ENCODE measurements around the gene KCMF1. TPM values are rescaled to one million over a fixed set of nuclear protein-coding genes. Genes with fewer than 3 reads are reported as not detected.

The KCMF1 gene
- total and polyA plus RNA-seq, 9 of the 15 experiments (the other 6 are each of a cell fraction or from before 2014, with no cell fraction given): 6.8 to 88.2 (median 46.5) TPM

DNA sequence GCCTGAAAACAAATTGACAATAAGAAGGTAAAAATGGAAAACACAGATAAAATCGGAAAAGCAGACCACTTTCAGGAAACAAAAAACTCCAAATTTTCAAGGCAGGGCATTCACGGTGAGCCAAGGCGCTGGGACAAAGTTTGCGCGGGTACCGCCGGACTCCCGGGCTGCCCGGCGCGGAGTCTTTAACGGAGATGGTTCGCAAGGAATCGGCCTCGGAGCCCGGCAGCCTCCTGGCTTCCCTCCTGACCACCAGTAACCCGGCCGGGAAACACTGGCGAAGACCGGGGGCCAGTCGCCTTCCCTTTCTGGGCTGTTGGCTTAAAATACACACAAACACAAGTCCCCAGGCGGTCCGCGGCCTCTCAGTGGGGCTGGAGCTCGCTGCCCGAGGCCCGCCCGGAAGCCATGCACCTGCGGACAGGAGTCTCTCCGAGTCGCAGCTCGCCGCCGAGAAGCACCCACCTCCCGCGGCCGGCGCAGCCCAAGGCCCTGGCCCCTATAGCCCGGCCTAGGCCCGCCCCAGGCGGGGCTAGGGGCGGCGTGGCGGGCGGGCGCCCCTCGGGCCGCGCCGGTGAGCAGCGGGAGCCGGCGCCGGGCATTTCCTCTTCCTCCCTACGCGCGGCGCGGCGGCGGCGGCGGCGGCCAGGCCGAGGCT lies 622 bp upstream of the KCMF1 start (continued):
- TF ChIP-seq ZNF347 (CRISPR knock-in tag; IDR thresholded peaks at IDR 0.05; ENCODE audit: low read depth): no peak
- peak in 1 of 2 experiments; percentile 76; a peak in 2 of 4 replicates for TF ChIP-seq NONO (IDR thresholded peaks at IDR 0.05; ENCODE audit: low read depth in 2 of 2, low read length in 1 of 2)
- no peak for TF ChIP-seq MYBL2 (IDR thresholded peaks at IDR 0.05; ENCODE audit: low read depth)
- TF ChIP-seq MYBL2 (CRISPR knock-in tag; IDR thresholded peaks at IDR 0.05; ENCODE audit: borderline replicate concordance): no peak
- TF ChIP-seq USF2 (CRISPR knock-in tag; IDR thresholded peaks at IDR 0.05): no peak
- no peak for TF ChIP-seq RCOR1 (IDR thresholded peaks at IDR 0.05; ENCODE audit: borderline replicate concordance in 1 of 2, low read depth in 2 of 2, low read length in 2 of 2)
- TF ChIP-seq, protein P1, sequence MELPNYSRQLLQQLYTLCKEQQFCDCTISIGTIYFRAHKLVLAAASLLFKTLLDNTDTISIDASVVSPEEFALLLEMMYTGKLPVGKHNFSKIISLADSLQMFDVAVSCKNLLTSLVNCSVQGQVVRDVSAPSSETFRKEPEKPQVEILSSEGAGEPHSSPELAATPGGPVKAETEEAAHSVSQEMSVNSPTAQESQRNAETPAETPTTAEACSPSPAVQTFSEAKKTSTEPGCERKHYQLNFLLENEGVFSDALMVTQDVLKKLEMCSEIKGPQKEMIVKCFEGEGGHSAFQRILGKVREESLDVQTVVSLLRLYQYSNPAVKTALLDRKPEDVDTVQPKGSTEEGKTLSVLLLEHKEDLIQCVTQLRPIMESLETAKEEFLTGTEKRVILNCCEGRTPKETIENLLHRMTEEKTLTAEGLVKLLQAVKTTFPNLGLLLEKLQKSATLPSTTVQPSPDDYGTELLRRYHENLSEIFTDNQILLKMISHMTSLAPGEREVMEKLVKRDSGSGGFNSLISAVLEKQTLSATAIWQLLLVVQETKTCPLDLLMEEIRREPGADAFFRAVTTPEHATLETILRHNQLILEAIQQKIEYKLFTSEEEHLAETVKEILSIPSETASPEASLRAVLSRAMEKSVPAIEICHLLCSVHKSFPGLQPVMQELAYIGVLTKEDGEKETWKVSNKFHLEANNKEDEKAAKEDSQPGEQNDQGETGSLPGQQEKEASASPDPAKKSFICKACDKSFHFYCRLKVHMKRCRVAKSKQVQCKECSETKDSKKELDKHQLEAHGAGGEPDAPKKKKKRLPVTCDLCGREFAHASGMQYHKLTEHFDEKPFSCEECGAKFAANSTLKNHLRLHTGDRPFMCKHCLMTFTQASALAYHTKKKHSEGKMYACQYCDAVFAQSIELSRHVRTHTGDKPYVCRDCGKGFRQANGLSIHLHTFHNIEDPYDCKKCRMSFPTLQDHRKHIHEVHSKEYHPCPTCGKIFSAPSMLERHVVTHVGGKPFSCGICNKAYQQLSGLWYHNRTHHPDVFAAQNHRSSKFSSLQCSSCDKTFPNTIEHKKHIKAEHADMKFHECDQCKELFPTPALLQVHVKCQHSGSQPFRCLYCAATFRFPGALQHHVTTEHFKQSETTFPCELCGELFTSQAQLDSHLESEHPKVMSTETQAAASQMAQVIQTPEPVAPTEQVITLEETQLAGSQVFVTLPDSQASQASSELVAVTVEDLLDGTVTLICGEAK (IDR thresholded peaks at IDR 0.05): 0 out of 2 replicates have a peak, but pooled peaks have one; percentile 49
- TF ChIP-seq, protein P1 (CRISPR knock-in tag; IDR thresholded peaks at IDR 0.05): no peak
- TF ChIP-seq RBBP5 (IDR thresholded peaks at IDR 0.05; ENCODE audit: borderline replicate concordance, insufficient read depth, low read length, poor library complexity, severe bottlenecking): peak; percentile 82
- TF ChIP-seq ZNF766 (CRISPR knock-in tag; conservative IDR thresholded peaks at IDR 0.05): 0 out of 2 replicates have a peak, but pooled peaks have one; percentile 40
- TF ChIP-seq FOXK2 (conservative IDR thresholded peaks at IDR 0.05 in 1 of 2, IDR thresholded peaks at IDR 0.05 in 1 of 2; ENCODE audit: low read depth in 2 of 2): no peak
- no peak for TF ChIP-seq ZNF224 (CRISPR knock-in tag; IDR thresholded peaks at IDR 0.05)
- TF ChIP-seq ETV1 (tag; conservative IDR thresholded peaks at IDR 0.05; ENCODE audit: low read depth): peak; percentile 20; the same call in 1 of the 2 replicates
- no peak for TF ChIP-seq NR2C2 (CRISPR knock-in tag; IDR thresholded peaks at IDR 0.05)
- no peak for TF ChIP-seq NR2C2 (tag; IDR thresholded peaks at IDR 0.05)
- TF ChIP-seq GABPB2 (CRISPR knock-in tag; conservative IDR thresholded peaks at IDR 0.05): no peak
- no peak for TF ChIP-seq USF1 (CRISPR knock-in tag; IDR thresholded peaks at IDR 0.05)

Measured in K562 (cell line).